Upper lobe of left lung (tissue), 4 donors: Measurements from ENCODE around the gene TRIM52.

Experiments
- CTCF ChIP-seq, 6 experiments: fragments of 450-650 bp in 4 of 6; fragments of 200-600 bp in 2 of 6; sonication (generic) in 2 of 6; IDR thresholded peaks; one replicate each; pipeline ENCODE4 v1.5.1; 2016 to 2019; ENCODE audit warnings: antibody characterized with exemption in 6 of 6
- EP300 ChIP-seq, 4 donors: sonication (generic); formaldehyde crosslinking; IDR thresholded peaks; one replicate each; pipeline ENCODE4 v1.5.1; 2017; ENCODE audit warnings: antibody characterized with exemption in 4 of 4, control low read depth in 2 of 4
- POLR2A ChIP-seq, 4 donors: fragments of 450-650 bp; IDR thresholded peaks; one replicate each; pipeline ENCODE4 v1.5.1; 2016 to 2017; ENCODE audit warnings: antibody characterized with exemption in 4 of 4, mild to moderate bottlenecking in 2 of 4
- POLR2AphosphoS5 ChIP-seq, 2 donors: sonication (generic); formaldehyde crosslinking; IDR thresholded peaks; one replicate each; pipeline ENCODE4 v1.5.1; 2017; ENCODE audit warnings: antibody characterized with exemption in 2 of 2

- TF ChIP-seq CTCF (IDR thresholded peaks at IDR 0.05) (no peak), POLR2A (IDR thresholded peaks at IDR 0.05) (no peak), POLR2AphosphoS5 (IDR thresholded peaks at IDR 0.05) (no peak), EP300 (IDR thresholded peaks at IDR 0.05) (no peak)
These were observed 25.6 kb downstream of the TRIM52 start for GRCh38 chr5:181235323-181235688.
